CD4-positive, alpha-beta T cell treated with Interleukin-1 beta for 1 hour (primary cell): ENCODE measurements around the gene GNB1L.
A peak's percentile ranks its signal among the peaks of the same experiment; 100 is the strongest.

Source experiments
- DNase-seq, 2 donors: peaks; one replicate each; pipeline ENCODE4 v3.0.0-alpha.2; 2020 to 2022

The GNB1L gene

GRCh38 chr22:19875531-19876313 lies 21.0 kb upstream of the GNB1L start:
- DNase-seq = no peak

DNA sequence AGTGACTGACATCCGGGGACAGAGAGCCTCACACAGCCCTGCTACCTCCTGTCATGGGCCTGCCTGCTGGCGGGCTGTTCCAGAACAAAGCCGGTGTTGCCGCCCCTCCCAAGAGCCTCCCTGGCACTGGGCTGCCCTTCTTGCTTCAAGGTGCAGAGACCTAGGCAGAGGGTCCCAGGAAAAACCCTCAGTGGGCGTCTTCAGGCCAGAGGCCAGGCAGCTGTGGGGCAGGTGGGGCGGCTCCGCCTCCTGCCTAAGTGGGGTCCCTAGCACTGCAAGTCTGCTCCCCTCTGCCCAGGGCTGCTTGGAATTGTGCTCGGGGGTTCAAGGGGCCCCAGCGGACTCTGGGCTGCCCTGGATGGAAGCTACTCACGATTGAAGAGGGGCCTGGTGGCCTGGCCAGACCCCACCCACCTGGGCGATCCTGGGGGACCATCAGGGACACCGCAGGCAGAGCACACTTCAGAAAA lies 20.4 kb upstream of the GNB1L start:
- DNase-seq = no peak

- peak in 1 of 2 donors; percentile 20 for DNase-seq
Observed at GRCh38 chr22:19874307-19875060, 19.8 kb upstream of the GNB1L start.

- DNase-seq = no peak
Observed at GRCh38 chr22:19873960-19874306, 19.3 kb upstream of the GNB1L start.

- no peak for DNase-seq
Observed at GRCh38 chr22:19873138-19873959, 18.7 kb upstream of the GNB1L start.

- DNase-seq = no peak
Observed at GRCh38 chr22:19872779-19873137, 18.1 kb upstream of the GNB1L start.

- DNase-seq = no peak
Observed at GRCh38 chr22:19871845-19872778, 17.4 kb upstream of the GNB1L start.

GRCh38 chr22:19871023-19871844 lies 16.6 kb upstream of the GNB1L start:
- no peak for DNase-seq

DNA sequence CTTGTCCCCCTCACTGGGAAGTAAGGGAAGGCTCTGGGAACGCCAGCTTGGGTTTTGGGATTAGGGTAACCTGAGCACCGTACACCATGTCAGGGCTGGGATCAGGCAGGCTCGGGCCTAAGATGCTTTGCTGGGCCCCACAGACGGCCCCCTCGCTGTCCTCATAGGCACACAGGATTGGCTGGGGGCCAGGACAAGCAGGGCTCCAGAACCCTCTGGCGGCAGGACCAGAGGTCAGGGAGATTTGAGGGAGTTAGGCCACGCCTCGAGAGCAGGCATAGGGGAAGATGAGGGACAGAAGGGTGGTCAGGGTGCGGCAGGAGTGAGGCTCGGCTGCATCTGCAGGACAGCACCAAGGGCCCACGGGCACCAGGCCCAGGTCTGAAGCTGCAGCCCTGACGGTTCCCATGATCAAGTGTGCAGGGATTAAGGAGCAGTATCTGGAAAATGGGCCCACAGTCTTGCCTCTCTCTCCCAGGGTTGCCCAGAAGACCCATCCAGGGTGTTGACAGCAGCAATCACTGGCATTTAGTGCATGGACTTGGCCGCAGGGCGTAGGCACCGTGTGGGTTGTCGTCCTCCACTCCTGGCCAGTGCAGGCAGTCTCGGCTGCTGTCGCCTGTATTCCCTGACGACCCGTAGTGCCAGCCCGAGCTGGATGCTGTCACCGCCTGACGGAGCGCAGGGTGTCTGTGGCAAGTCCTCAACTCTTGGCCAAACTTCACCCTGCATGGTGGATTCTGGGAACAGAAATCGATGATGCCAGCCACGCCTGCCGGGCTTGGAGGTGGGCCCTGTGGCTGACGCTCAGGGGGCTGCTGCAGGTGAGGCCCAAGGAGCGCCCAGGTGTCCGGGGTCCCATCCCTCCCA lies 15.7 kb upstream of the GNB1L start:
- no peak for DNase-seq

GRCh38 chr22:19869497-19870152 lies 15.0 kb upstream of the GNB1L start:
- DNase-seq = no peak

- no peak for DNase-seq
Observed at GRCh38 chr22:19868773-19869471, 14.2 kb upstream of the GNB1L start.

DNA sequence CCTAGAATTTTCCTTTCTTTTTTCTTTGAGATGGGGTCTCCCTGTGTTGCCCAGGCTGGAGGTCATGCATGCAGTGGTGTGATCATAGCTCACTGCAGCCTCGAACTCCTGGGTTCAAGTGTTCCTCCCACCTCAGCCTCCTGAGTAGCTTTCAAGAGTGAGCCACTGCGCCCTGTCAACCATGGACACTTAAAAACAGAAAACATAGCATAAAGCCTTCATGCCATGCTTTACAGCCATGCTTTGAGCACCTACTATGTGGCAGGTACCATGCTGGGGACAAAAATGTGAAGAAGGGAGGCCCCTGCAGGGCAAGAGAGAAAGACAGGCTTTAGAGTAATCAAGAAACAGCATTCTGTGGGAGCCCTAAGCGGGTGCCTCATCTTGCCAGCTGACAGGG lies 13.7 kb upstream of the GNB1L start:
- no peak for DNase-seq

GRCh38 chr22:19867617-19868016 lies 12.9 kb upstream of the GNB1L start:
- no peak for DNase-seq

- no peak for DNase-seq
Observed at GRCh38 chr22:19866665-19867009, 12.0 kb upstream of the GNB1L start.

DNA sequence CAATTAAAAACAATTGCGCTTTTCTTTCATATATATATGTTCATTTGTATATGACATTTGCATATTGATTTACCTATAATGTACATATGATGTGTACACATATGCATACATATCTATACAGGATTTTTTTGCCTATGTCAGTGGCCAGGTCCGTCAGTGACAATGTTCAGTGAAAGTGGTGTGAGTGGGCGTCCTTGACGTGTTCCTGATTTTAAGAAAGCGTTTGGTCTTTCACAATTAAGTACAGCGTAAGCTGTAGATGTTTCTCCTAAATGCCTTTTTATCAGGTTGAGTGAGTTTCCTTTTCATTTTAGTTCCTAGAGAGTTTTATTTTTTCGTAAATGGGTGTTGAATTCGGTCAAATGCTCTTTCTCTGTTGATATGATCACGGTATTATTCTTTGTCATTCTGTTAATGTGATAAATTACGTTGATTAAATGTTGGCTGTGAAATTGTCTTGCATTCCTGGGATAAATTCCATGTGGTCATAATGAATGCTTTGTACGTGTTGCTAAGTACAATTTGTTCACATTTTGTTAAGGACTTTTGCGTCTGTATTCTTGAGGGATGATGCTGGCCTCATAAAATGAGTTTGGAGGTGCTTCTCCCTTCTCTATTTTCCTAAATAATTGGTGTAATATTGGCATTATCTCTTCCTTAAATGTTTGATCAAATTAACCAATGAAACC lies 10.6 kb upstream of the GNB1L start:
- no peak for DNase-seq

- DNase-seq = no peak
Observed at GRCh38 chr22:19864538-19865106, 9.9 kb upstream of the GNB1L start.

GRCh38 chr22:19863571-19863970 lies 8.9 kb upstream of the GNB1L start:
- DNase-seq = no peak

- DNase-seq = no peak
Observed at GRCh38 chr22:19862619-19863246, 8.1 kb upstream of the GNB1L start.
